ENCODE results near the gene CEP170B. TPM values are rescaled to one million over a fixed set of nuclear protein-coding genes. Genes with fewer than 3 reads are reported as not detected.

Gene CEP170B
- polyA plus RNA-seq, 2 of the 4 experiments (the other 2 are of a cell fraction), result 4.5 to 13.5 TPM

DNA sequence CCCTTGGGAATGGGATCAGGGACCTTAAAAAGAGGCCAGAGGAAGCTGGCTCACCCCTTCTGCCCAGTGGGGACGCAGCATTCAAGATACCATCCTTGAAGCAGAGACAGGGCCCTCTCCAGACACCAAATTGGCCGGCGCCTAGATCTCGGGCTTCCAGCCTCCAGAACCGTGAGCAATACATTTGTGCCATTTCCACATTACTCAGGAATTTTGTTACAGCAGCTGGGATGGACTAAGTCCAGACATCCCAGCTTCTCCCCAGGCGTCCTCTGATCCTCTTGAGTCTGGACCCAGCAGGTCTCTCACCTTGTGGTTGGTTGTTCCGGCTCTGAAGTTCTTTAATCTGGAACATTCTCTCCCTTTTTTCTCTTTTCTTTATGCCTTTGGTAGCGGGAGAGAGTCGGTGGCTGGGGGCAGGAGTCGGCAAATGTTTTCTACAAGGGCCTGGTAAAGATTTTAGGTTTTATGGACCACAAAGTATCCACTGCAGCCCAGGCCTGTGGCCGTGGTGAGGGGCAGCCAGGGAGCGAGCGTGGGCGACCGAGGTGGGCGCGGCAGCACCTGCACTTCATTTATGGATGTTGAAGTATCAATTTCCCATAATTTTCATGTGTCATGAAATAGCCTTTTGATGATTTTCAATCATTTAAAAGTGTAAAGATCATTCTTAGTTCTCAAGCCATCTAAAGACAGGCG is 4.8 kb downstream of the CEP170B start:
- CTCF ChIA-PET, result interaction anchor here (0.6 to 6.3 kb wide), 11 partner anchors 9 to 157 kb away, joined by 3 to 31 read pairs (median 5); no protein-coding TSS in a partner anchor
- Histone ChIP-seq H3K9me3 (no peaks in the 10 kb centered on the region), H3K4me2 (no peak overlapping the region), H3K4me1 (peaks cover 9% of the 10 kb centered on the region), H3K4me3 (no peak overlapping the region), H3K27ac (no peak overlapping the region)
- WGBS (ENCODE audit: missing lambda C conversion rate), result 95% methylated on average over 18 of the region's 18 CpGs
- no peak for FAIRE-seq
- no peak for TF ChIP-seq CHD2 (IDR thresholded peaks at IDR 0.05; ENCODE audit: low read length, partially characterized antibody)
- TF ChIP-seq, protein P1, sequence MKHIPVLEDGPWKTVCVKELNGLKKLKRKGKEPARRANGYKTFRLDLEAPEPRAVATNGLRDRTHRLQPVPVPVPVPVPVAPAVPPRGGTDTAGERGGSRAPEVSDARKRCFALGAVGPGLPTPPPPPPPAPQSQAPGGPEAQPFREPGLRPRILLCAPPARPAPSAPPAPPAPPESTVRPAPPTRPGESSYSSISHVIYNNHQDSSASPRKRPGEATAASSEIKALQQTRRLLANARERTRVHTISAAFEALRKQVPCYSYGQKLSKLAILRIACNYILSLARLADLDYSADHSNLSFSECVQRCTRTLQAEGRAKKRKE (CRISPR knock-in tag; IDR thresholded peaks at IDR 0.05; ENCODE audit: low read depth), result no peak
- no peak for DNase-seq (ENCODE audit: low read depth in 1 of 2, low spot score in 1 of 2)
- POLR2A ChIA-PET, result no interaction called here
- no peak for ATAC-seq

DNA sequence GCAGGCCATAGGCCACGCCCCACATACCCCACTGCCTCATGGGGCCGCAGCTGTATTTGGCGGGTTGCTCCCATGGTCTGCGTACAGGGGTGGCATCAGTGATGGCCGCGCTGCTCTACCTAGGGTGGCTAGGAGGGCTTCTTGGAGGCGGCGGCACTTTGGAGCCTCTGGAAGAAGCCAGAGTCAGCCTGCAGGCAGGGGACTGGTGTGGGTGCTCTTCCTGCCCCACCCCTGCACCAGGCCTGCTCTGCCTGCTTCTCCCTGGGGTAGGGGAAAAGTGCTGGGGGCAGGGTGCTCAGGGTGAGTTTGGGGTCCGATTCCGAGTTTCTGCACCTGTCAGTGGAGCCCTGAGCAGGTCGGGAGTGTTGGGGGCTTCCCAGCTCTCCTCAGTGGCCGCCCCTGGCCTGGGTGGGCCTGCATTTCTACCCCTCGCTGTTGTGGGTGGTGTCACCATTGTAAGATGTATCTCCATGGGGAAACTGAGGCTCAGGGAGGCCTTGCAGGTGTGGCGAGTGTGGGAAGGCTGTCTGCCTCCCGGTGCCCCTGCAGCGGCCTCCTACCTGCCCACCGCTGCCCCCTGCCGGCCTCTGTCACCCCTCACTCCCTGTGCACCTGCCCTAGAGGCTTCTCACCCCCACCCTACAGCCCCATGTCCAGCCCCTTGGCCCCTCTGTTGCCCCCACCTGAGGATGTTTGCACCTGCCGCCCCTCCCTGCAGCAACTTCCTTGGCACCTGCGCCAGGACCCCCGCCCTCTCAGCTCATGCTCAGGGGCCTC is 5.5 kb downstream of the CEP170B start:
- Histone ChIP-seq H3K4me3 (no peak overlapping the region), H3K4me2 (no peak overlapping the region), H3K4me1 (peaks cover 9% of the 10 kb centered on the region), H3K27ac (no peak overlapping the region), H3K9me3 (no peaks in the 10 kb centered on the region)
- FAIRE-seq (no peak), DNase-seq (ENCODE audit: low read depth in 1 of 2, low spot score in 1 of 2) (peak in 1 of 2 experiments; percentile 45), ATAC-seq (peak; percentile 33 to 70; a peak in 3 of 6 replicates)
- WGBS (ENCODE audit: missing lambda C conversion rate), result 69% methylated on average over 14 of the region's 21 CpGs
- CTCF ChIA-PET, result interaction anchor here (1.0 to 6.3 kb wide), 11 partner anchors 9 to 105 kb away, joined by 3 to 31 read pairs (median 5); no protein-coding TSS in a partner anchor
- TF ChIP-seq CHD2 (IDR thresholded peaks at IDR 0.05; ENCODE audit: low read length, partially characterized antibody) (no peak), SMC3 (IDR thresholded peaks at IDR 0.05) (0 out of 3 replicates have a peak, but pooled peaks have one; percentile 17), ZFP36 (IDR thresholded peaks at IDR 0.05; ENCODE audit: borderline replicate concordance, partially characterized antibody) (peak; percentile 78)
- TF ChIP-seq, protein P2, sequence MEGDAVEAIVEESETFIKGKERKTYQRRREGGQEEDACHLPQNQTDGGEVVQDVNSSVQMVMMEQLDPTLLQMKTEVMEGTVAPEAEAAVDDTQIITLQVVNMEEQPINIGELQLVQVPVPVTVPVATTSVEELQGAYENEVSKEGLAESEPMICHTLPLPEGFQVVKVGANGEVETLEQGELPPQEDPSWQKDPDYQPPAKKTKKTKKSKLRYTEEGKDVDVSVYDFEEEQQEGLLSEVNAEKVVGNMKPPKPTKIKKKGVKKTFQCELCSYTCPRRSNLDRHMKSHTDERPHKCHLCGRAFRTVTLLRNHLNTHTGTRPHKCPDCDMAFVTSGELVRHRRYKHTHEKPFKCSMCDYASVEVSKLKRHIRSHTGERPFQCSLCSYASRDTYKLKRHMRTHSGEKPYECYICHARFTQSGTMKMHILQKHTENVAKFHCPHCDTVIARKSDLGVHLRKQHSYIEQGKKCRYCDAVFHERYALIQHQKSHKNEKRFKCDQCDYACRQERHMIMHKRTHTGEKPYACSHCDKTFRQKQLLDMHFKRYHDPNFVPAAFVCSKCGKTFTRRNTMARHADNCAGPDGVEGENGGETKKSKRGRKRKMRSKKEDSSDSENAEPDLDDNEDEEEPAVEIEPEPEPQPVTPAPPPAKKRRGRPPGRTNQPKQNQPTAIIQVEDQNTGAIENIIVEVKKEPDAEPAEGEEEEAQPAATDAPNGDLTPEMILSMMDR (IDR thresholded peaks at IDR 0.05), result peak; percentile 41
- POLR2A ChIA-PET, result no interaction called here

DNA sequence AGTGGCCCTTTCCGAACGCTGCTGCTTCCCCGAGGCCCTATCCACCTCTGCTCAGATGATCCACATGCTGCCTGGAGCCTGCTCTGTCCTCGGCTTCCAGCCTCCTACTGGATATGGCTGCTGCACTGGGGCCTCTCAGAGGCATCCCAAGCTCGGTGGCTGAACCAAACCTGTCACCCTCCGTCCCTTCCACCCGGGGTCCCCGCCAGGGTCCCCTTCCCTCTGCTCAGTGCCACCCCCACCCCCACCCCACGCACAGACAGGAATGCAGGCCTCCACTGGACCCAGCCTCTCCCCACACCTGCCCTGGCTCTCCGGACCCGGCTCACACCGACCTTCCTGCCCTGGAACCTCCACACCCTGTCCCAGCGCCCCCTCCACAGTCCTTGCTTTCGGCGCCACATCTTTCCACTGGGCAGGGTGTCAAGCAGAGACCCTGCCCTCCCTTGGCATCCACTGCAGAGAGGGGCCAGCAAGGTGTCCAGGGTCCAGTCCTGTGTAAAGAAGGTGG is 6.1 kb downstream of the CEP170B start:
- no peak overlapping the region for H3K4me2 ChIP-seq
- peaks cover 7% of the 10 kb centered on the region for H3K4me1 ChIP-seq
- no peak for FAIRE-seq
- no peak; a peak in 1 of 6 replicates for ATAC-seq
- ChIA-PET CTCF (interaction anchor here (1.0 to 6.3 kb wide), 7 partner anchors 18 to 105 kb away, joined by 3 to 31 read pairs (median 4); no protein-coding TSS in a partner anchor), POLR2A (no interaction called here)
- 82% methylated on average over 10 of the region's 15 CpGs for WGBS (ENCODE audit: missing lambda C conversion rate)
- TF ChIP-seq FOSL2 (IDR thresholded peaks at IDR 0.05) (no peak), FOSL2 (CRISPR knock-in tag; IDR thresholded peaks at IDR 0.05) (no peak), CBX8 (IDR thresholded peaks at IDR 0.05) (no peak), KDM1A (IDR thresholded peaks at IDR 0.05; ENCODE audit: low read depth) (no peak), NR3C1 (IDR thresholded peaks at IDR 0.05) (no peak)
- TF ChIP-seq, protein P2 (IDR thresholded peaks at IDR 0.05), result peak; percentile 8; the same call in 1 of the 3 replicates
- H3K9me3 ChIP-seq, result no peaks in the 10 kb centered on the region
- H3K4me3 ChIP-seq, result no peak overlapping the region
- DNase-seq (ENCODE audit: low read depth in 1 of 2, low spot score in 1 of 2), result no peak
- no peak overlapping the region for H3K27ac ChIP-seq
